Natural killer cell (primary cell): ENCODE measurements around the gene VPS9D1. TPM values are rescaled to one million over a fixed set of nuclear protein-coding genes. Genes with fewer than 3 reads are reported as not detected.
"Not testable (repeated sequence)": the region's sequence is repeated elsewhere in the genome, so short reads cannot be mapped to it uniquely, and the experiment has no call there.

Experiments
- ATAC-seq, 3 donors: fragments of 150-1000 bp in 2 of 3; fragments of 200-7000 bp in 1 of 3; cut with Tn5 transposase; 1 replicate in 1 of 3; 2 replicates in 2 of 3; pipeline ENCODE4 v1.10.0; 2021; ENCODE audit warnings: mild to moderate bottlenecking in 2 of 3, moderate library complexity in 2 of 3
- DNase-seq, 2 donors: peaks; one replicate each; pipeline versions ENCODE4 v3.0.0 to v3.0.0-alpha.2; 2013 to 2021; ENCODE audit warnings: mixed read lengths in 1 of 2
- H3K27ac ChIP-seq: one replicate; pipeline ENCODE4 v1.5.1; 2013; ENCODE audit warnings: mild to moderate bottlenecking, low read length
- H3K27me3 ChIP-seq: one replicate; pipeline ENCODE4 v1.6.1; 2013; ENCODE audit warnings: low read length; ENCODE audit not compliant: control insufficient read depth, insufficient read depth
- H3K36me3 ChIP-seq: one replicate; pipeline ENCODE4 v1.6.1; 2013; ENCODE audit warnings: low read length; ENCODE audit not compliant: control insufficient read depth, insufficient read depth
- H3K4me1 ChIP-seq: one replicate; pipeline ENCODE4 v1.6.1; 2013; ENCODE audit warnings: low read length; ENCODE audit not compliant: control insufficient read depth, insufficient read depth
- H3K4me3 ChIP-seq: one replicate; pipeline ENCODE4 v1.5.1; 2013; ENCODE audit warnings: low read length
- H3K9me3 ChIP-seq: one replicate; pipeline ENCODE4 v1.6.1; 2013; ENCODE audit warnings: low read length; ENCODE audit not compliant: control insufficient read depth, insufficient read depth
- H3K27ac Mint-ChIP-seq, 2 donors: one replicate each; pipeline ENCODE4 v1.8.0; 2022; ENCODE audit warnings: mild to moderate bottlenecking in 2 of 2, mixed read lengths in 2 of 2, moderate library complexity in 1 of 2
- H3K27me3 Mint-ChIP-seq, 2 donors: one replicate each; pipeline ENCODE4 v1.8.0; 2022; ENCODE audit warnings: low read depth in 2 of 2, mixed read lengths in 2 of 2
- H3K36me3 Mint-ChIP-seq: one replicate; pipeline ENCODE4 v1.8.0; 2022; ENCODE audit warnings: mixed read lengths
- H3K4me1 Mint-ChIP-seq, 2 donors: one replicate each; pipeline ENCODE4 v1.8.0; 2022; ENCODE audit warnings: mixed read lengths in 2 of 2
- H3K4me3 Mint-ChIP-seq: one replicate; pipeline ENCODE4 v1.8.0; 2022; ENCODE audit warnings: mild to moderate bottlenecking, moderate library complexity, mixed read lengths
- H3K9me3 Mint-ChIP-seq, 2 donors: one replicate each; pipeline ENCODE4 v1.8.0; 2022; ENCODE audit warnings: mixed read lengths in 2 of 2
- WGBS: methylation state at CpG from one replicate; pipeline ENCODE4 v1.1.7; 2013; ENCODE audit warnings: missing lambda C conversion rate; ENCODE audit not compliant: insufficient coverage; 5-methylcytosine and 5-hydroxymethylcytosine counted together
- intact Hi-C: fragments of 100-400 bp; cut with micrococcal nuclease; formaldehyde crosslinking; loops from one replicate; pipeline ENCODE4 v1.14.2; 2022
- total RNA-seq, 4 donors: library from RNA; stranded (reverse); fragments of 120-200 nt in 1 of 4; gene quantifications; one replicate each; pipeline versions ENCODE4 v1.2.3 to v1.2.4, GENCODE V29; 2013 to 2022
- TF ChIP-seq, protein P1 (sequence below): fragments of 200-600 bp; IDR thresholded peaks from one replicate; pipeline ENCODE4 v1.8.0; 2022; ENCODE audit warnings: antibody characterized with exemption

Gene VPS9D1
- total RNA-seq, 3 donors from 2014 or later (not counting 1 experiment from before 2014, with no cell fraction given): 31.7 to 43.0 (median 35.4) TPM

DNA sequence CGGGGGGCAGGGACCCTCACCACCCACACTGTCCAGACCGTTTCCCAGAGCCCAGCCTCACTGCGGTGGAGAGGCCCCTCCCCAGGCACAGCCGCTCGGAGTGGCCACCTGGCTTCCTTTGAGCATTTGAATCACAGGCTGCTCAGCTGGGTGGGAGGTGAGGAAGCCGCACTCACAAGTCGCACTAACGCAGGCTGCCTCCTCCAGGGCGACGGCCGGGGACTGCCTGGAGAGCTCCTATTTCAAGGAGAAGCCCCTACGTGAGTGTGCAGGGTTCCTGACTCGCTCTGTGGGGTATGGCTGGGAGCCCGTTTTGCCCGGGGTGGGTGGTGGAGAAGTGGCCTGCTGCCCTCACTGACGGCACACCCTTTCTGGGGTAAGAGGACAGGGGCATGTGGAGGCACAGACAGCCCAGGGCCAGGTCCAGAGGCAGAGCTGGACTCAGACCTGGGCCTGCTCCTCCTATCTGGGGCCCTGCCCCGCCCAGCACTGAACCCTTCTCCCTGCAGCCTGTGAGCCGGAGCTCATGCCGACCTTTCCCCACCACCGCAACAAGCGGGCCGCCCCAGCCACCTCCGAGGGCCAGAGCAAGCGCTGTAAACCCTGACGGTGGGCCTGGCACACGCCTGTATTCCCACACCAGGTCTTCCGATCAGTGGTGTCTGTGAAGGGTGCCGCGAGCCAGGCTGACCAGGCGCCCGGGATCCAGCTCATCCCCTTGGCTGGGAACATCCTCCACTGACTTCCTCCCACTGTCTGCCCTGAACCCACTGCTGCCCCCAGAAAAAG is 25.4 kb downstream of the VPS9D1 start:
- 94% methylated on average over 31 of the region's 31 CpGs for WGBS
- no peak overlapping the region for H3K27ac Mint-ChIP-seq

DNA sequence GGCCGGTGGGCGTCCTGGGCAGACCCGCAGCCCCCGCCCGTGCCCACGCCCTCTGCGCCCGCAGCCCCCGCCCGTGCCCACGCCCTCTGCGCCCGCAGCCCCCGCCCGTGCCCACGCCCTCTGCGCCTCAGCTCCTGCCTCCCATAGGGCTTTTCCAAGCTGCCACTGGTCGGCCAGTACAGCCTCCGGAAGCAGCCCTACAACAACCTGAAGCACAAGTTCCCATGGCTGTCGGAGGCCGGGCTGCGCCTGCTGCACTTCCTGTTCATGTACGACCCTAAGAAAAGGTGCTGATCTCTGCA is 26.0 kb downstream of the VPS9D1 start:
- not testable (repeated sequence) for H3K36me3 Mint-ChIP-seq

More for the DNA sequence above, 25.4 kb downstream of the VPS9D1 start:
- Mint-ChIP-seq H3K36me3 (no peaks in the 10 kb centered on the region), H3K9me3 (no peaks in the 10 kb centered on the region), H3K4me1 (peaks cover 12 to 36% of the 10 kb centered on the region in 2 donors), H3K4me3 (peak overlapping the region; percentile 37), H3K27me3 (no peaks in the 10 kb centered on the region)
- H3K4me3 ChIP-seq: no peak overlapping the region
- no peaks in the 10 kb centered on the region for H3K9me3 ChIP-seq
- ATAC-seq: no peak
- no peak overlapping the region for H3K27ac ChIP-seq
- intact Hi-C loops: no loop called here
- DNase-seq: no peak
- no peaks in the 10 kb centered on the region for H3K27me3 ChIP-seq
- peaks cover 38% of the 10 kb centered on the region for H3K36me3 ChIP-seq
- peaks cover 38% of the 10 kb centered on the region for H3K4me1 ChIP-seq
- TF ChIP-seq, protein P1, sequence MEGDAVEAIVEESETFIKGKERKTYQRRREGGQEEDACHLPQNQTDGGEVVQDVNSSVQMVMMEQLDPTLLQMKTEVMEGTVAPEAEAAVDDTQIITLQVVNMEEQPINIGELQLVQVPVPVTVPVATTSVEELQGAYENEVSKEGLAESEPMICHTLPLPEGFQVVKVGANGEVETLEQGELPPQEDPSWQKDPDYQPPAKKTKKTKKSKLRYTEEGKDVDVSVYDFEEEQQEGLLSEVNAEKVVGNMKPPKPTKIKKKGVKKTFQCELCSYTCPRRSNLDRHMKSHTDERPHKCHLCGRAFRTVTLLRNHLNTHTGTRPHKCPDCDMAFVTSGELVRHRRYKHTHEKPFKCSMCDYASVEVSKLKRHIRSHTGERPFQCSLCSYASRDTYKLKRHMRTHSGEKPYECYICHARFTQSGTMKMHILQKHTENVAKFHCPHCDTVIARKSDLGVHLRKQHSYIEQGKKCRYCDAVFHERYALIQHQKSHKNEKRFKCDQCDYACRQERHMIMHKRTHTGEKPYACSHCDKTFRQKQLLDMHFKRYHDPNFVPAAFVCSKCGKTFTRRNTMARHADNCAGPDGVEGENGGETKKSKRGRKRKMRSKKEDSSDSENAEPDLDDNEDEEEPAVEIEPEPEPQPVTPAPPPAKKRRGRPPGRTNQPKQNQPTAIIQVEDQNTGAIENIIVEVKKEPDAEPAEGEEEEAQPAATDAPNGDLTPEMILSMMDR: no peak

DNA sequence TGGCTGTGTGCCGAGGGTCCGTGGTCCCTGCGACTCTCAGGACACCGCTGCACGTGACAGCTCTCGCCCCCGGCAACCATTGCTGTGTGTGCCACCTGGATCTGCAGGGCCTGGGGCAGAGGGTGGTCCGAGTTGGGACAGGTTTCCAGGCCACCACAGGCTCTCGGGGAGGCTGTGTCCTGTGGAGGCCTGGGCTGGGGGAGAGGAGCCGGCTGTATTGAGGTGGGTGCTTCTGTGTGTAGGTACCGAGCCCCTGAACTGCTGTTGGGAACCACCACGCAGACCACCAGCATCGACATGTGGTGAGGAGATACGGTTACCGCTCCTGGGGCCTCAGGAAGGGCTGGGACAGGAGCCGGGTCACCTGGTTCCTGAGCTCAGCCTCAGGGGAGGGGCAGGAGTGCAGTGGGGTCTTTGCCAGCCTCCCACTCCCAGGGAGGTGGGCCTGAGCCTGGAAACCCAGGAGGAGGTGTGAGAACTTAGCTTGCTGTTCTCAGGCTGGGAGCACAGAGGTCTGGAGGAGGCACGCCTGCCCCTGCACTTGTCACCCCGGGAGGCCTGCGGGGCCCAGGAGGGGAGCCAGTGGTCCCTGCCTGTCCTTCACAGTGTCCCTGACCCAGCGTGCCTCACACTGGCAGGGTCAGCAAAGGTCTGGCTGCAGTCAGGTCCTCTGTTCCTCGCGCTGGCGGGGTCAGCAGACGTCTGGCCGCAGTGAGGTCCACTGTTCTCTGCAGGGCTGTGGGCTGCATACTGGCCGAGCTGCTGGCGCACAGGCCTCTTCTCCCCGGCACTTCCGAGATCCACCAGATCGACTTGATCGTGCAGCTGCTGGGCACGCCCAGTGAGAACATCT is 26.5 kb downstream of the VPS9D1 start:
- Histone ChIP-seq H3K4me1 (peaks cover 30% of the 10 kb centered on the region), H3K27ac (no peak overlapping the region), H3K27me3 (no peaks in the 10 kb centered on the region), H3K4me3 (no peak overlapping the region), H3K36me3 (peaks cover 38% of the 10 kb centered on the region), H3K9me3 (no peaks in the 10 kb centered on the region)
- Mint-ChIP-seq H3K36me3 (no peaks in the 10 kb centered on the region), H3K4me1 (peaks cover 12 to 33% of the 10 kb centered on the region in 2 donors), H3K27ac (no peak overlapping the region), H3K4me3 (peak overlapping the region; percentile 2), H3K9me3 (no peaks in the 10 kb centered on the region), H3K27me3 (no peaks in the 10 kb centered on the region)
- no peak for DNase-seq
- ATAC-seq: no peak
- intact Hi-C loops: no loop called here
- WGBS: 92% methylated on average over 32 of the region's 32 CpGs
- TF ChIP-seq, protein P1: no peak

More for the DNA sequence above, 26.0 kb downstream of the VPS9D1 start:
- intact Hi-C loops, DNase-seq, H3K27ac Mint-ChIP-seq, H3K9me3 ChIP-seq, H3K9me3 Mint-ChIP-seq, H3K27ac ChIP-seq, H3K27me3 ChIP-seq, ATAC-seq, H3K4me3 Mint-ChIP-seq, H3K4me3 ChIP-seq, H3K27me3 Mint-ChIP-seq: not testable (repeated sequence)
- peaks cover 12 to 33% of the 10 kb centered on the region in 2 donors for H3K4me1 Mint-ChIP-seq
- Histone ChIP-seq H3K4me1 (peaks cover 32% of the 10 kb centered on the region), H3K36me3 (peaks cover 38% of the 10 kb centered on the region)
- WGBS: 93% methylated on average over 23 of the region's 23 CpGs

- H3K27me3 ChIP-seq: no peaks in the 10 kb centered on the region
- no peaks in the 10 kb centered on the region for H3K9me3 Mint-ChIP-seq
- ATAC-seq (no peak), DNase-seq (no peak)
- H3K27ac Mint-ChIP-seq: no peak overlapping the region
- no peak overlapping the region for H3K4me3 ChIP-seq
- H3K36me3 Mint-ChIP-seq: no peaks in the 10 kb centered on the region
- peaks cover 38% of the 10 kb centered on the region for H3K36me3 ChIP-seq
- no peaks in the 10 kb centered on the region for H3K27me3 Mint-ChIP-seq
- H3K9me3 ChIP-seq: no peaks in the 10 kb centered on the region
- no peak overlapping the region for H3K4me3 Mint-ChIP-seq
- TF ChIP-seq, protein P1: no peak
- peaks cover 30% of the 10 kb centered on the region for H3K4me1 ChIP-seq
- H3K27ac ChIP-seq: no peak overlapping the region
- H3K4me1 Mint-ChIP-seq: peaks cover 12 to 33% of the 10 kb centered on the region in 2 donors
- WGBS: 96% methylated on average over 11 of the region's 11 CpGs
- intact Hi-C loops: no loop called here
Observed at GRCh38 chr16:89693289-89693731, 27.4 kb downstream of the VPS9D1 start.
